ENCODE data around the gene SNX14. TPM values are rescaled to one million over a fixed set of nuclear protein-coding genes. Genes with fewer than 3 reads are reported as not detected.

SNX14 gene
- total and polyA plus RNA-seq, 2 of the 8 experiments (the other 6 are each of a cell fraction or from before 2014, with no cell fraction given) = 11.9 to 24.2 TPM

DNA sequence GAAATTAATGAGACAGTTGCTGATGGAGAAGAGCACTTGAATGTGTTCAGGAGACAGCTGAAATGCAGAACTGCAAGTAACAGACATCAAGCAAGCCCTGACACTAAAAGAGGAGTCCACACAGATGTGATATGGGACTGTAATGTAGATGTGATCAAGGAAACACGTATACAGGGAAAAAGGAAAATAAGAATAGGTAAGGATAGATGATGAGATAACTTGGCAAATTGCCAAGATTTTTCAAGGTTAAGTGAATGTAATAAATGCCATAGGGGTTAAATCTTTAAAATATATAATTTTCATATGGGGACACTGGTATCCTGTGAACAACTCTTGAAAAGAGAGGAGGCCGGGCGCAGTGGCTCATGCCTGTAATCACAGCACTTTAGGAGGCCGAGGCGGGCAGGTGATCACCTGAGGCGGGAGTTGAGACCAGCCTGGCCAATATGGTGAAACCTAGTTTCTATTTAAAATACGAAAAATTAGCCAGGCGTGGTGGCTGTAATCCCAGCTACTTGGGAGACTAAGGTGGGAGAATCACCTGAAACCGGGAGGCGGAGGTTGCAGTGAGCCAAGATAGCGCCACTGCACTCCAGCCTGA, 7.2 kb upstream of the SNX14 start:
- WGBS, 2 experiments (ENCODE audit: extremely low coverage in 1 of 2, insufficient coverage in 1 of 2, insufficient read length in 1 of 2, insufficient replicate concordance in 2 of 2, low coverage in 1 of 2, low lambda C conversion rate in 2 of 2, missing lambda C conversion rate in 1 of 2) = 91% methylated on average over 11 of the region's 11 CpGs; no CpG with 5 or more reads in 1 of the 2 experiments

More for the DNA sequence above, 7.2 kb upstream of the SNX14 start:
- Histone ChIP-seq H3K9ac (replicated peaks in 1 of 4; ENCODE audit: extremely low read depth in 1 of 4, low read depth in 3 of 4, low read length in 3 of 4) (no peak overlapping the region), H2AFZ (ENCODE audit: low read length) (no peak overlapping the region), H3K4ac (replicated peaks; ENCODE audit: insufficient read length, low read depth, low read length) (no peak overlapping the region), H3K4me3 (ENCODE audit: extremely low read depth in 1 of 4, insufficient read depth in 2 of 4, low read depth in 3 of 4, low read length in 4 of 4) (no peak overlapping the region), H3K79me1 (ENCODE audit: low read depth, low read length) (no peaks in the 10 kb centered on the region), H4K5ac (ENCODE audit: insufficient read length, low read depth, low read length) (no peak overlapping the region), H3K4me1 (replicated peaks in 1 of 4; ENCODE audit: control insufficient read depth in 3 of 4, insufficient read depth in 4 of 4, low read length in 3 of 4) (no peaks in the 10 kb centered on the region), H3K4me2 (ENCODE audit: insufficient read depth in 1 of 2, low read depth in 2 of 2, low read length in 2 of 2) (no peak overlapping the region), H3K14ac (ENCODE audit: insufficient read length) (no peak overlapping the region), H4K20me1 (replicated peaks in 1 of 2; ENCODE audit: control insufficient read depth in 1 of 2, insufficient read depth in 2 of 2, low read length in 2 of 2) (no peaks in the 10 kb centered on the region), H2BK120ac (replicated peaks; ENCODE audit: low read depth, low read length) (no peak overlapping the region), H4K91ac (replicated peaks; ENCODE audit: insufficient read length, low read length) (no peak overlapping the region), H3K23ac (ENCODE audit: insufficient read length) (no peak overlapping the region), H3K27ac (ENCODE audit: low read depth, low read length) (no peak overlapping the region), H2BK20ac (ENCODE audit: low read length) (no peak overlapping the region), H2BK12ac (ENCODE audit: low read depth, low read length) (no peak overlapping the region), H3K27me3 (replicated peaks in 1 of 4; ENCODE audit: control insufficient read depth in 3 of 4, extremely low read depth in 1 of 4, insufficient read depth in 3 of 4, low read length in 3 of 4) (no peaks in the 10 kb centered on the region), H4K8ac (ENCODE audit: extremely low read depth, insufficient read depth, low read length) (no peak overlapping the region), H3K9me3 (ENCODE audit: insufficient read depth in 2 of 2, low read depth in 1 of 2, low read length in 1 of 2) (no peaks in the 10 kb centered on the region), H3K79me2 (ENCODE audit: control insufficient read depth in 1 of 2, insufficient read depth in 2 of 2, low read length in 2 of 2) (no peaks in the 10 kb centered on the region), H2BK15ac (ENCODE audit: low read length) (no peak overlapping the region), H3K36me3 (ENCODE audit: control insufficient read depth in 2 of 4, insufficient read depth in 4 of 4, low read length in 3 of 4) (no peaks in the 10 kb centered on the region), H3K23me2 (ENCODE audit: low read depth, low read length) (no peaks in the 10 kb centered on the region), H3K18ac (ENCODE audit: extremely low read depth, low read length) (no peak overlapping the region), H2BK5ac (ENCODE audit: low read depth, low read length) (no peak overlapping the region), H2AK5ac (ENCODE audit: low read depth, low read length) (no peak overlapping the region), H3K56ac (replicated peaks; ENCODE audit: insufficient read length, low read depth, low read length) (no peak overlapping the region)
- no peak for TF ChIP-seq SP1 (IDR thresholded peaks at IDR 0.05; ENCODE audit: low read depth, low read length)
- TF ChIP-seq CHD2 (IDR thresholded peaks at IDR 0.05; ENCODE audit: low read length) = no peak
- TF ChIP-seq, protein P1, sequence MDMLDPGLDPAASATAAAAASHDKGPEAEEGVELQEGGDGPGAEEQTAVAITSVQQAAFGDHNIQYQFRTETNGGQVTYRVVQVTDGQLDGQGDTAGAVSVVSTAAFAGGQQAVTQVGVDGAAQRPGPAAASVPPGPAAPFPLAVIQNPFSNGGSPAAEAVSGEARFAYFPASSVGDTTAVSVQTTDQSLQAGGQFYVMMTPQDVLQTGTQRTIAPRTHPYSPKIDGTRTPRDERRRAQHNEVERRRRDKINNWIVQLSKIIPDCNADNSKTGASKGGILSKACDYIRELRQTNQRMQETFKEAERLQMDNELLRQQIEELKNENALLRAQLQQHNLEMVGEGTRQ (IDR thresholded peaks at IDR 0.05; ENCODE audit: low read length) = no peak
- CTCF ChIA-PET (ENCODE audit: partially characterized antibody) = interaction anchor here (0.6 to 1.8 kb wide), 3 partner anchors 9 to 30 kb away, joined by 3 to 4 read pairs (median 3); no protein-coding TSS in a partner anchor
- POLR2A ChIA-PET (ENCODE audit: partially characterized antibody) = interaction anchor here (0.9 to 5.7 kb wide), 6 partner anchors 7 to 77 kb away, joined by 3 to 33 read pairs (median 4); partner anchors contain the start of genes SNX14 and SYNCRIP
- FAIRE-seq (no peak), DNase-seq (ENCODE audit: low read depth in 1 of 2, low spot score in 2 of 2) (no peak)

Measured in H1 (cell line).